Measurements from ENCODE around the gene SLC13A2. TPM values are rescaled to one million over a fixed set of nuclear protein-coding genes. Genes with fewer than 3 reads are reported as not detected.

Gene SLC13A2, protein sequence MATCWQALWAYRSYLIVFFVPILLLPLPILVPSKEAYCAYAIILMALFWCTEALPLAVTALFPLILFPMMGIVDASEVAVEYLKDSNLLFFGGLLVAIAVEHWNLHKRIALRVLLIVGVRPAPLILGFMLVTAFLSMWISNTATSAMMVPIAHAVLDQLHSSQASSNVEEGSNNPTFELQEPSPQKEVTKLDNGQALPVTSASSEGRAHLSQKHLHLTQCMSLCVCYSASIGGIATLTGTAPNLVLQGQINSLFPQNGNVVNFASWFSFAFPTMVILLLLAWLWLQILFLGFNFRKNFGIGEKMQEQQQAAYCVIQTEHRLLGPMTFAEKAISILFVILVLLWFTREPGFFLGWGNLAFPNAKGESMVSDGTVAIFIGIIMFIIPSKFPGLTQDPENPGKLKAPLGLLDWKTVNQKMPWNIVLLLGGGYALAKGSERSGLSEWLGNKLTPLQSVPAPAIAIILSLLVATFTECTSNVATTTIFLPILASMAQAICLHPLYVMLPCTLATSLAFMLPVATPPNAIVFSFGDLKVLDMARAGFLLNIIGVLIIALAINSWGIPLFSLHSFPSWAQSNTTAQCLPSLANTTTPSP
- total RNA-seq, result not detected in 2 replicates

DNA sequence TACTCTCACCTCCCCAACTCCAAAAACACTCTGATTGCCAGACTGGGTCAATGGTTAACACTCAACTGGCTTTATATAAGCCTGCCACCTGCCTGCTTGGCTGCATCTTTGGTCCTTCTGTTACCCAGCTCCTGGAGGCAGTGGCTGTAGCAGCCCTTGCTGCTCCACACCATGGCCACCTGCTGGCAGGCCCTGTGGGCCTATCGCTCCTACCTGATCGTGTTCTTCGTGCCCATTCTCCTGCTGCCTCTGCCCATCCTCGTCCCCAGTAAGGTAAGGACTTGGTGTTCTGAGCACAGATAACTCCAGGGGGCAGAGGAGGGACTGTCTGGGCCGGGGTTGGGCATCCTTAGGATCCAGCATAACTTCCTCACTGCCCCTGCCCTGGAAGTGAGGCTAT is at the start of gene SLC13A2:
Gene SLC13A2 (plus strand): TSS at position 103 of the 400 bp plus-strand sequence. CDS start 69 bp downstream, at position 172.

DNA sequence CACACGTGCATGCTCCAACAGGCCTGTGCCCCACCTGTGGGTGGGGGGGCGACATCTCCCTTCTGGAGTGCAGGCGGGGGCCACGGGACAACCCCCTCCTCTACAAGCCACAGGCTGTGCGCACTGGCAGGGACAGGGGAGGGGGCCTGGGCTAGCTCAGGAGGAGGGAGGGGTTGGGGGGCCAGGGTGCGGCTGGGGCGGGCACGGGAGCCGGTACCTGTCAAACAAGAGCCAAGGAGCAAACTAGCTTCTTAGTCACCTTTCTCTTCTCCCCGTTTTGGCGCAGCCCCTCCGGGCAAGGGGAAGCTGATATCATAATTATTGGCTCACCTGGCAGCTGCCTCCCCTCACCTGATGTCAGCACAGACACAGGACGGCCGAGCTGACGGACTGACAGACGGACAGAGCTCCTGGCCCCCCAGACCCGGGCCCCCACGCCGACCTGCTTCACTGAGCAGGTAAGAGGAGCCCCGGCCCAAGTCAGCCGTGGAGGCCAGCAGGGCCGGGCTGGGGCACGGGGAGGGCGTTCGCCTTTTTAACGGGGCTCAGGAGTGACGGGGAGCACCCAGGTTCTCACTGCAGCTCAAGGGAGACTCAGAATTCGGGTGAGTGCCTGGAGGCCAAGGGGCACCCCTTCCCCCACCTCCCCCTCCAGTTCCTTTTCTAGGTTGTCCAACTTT is 32.7 kb downstream of the SLC13A2 start, which contains the start of gene FOXN1:
Gene FOXN1 (plus strand): TSS at position 363 of the 680 bp plus-strand sequence. CDS start 17,622 bp downstream, outside the sequence.

Other genes with a start within 250 kb of the SLC13A2 start
- 6.2 and 12.4 TPM in 2 replicates for gene TMEM97, start 154.4 kb upstream of the SLC13A2 start, total RNA-seq
- gene IFT20, start 138.2 kb upstream of the SLC13A2 start, total RNA-seq, result 53.0 and 58.7 TPM in 2 replicates
- gene TNFAIP1, start 137.9 kb upstream of the SLC13A2 start, total RNA-seq, result 28.9 and 38.4 TPM in 2 replicates
- 60.7 and 67.1 TPM in 2 replicates for gene POLDIP2, start 116.1 kb upstream of the SLC13A2 start, total RNA-seq
- not detected in 2 replicates for gene SEBOX, start 108.4 kb upstream of the SLC13A2 start, total RNA-seq
- 0.12 and 0.53 TPM in 2 replicates for gene VTN, start 103.3 kb upstream of the SLC13A2 start, total RNA-seq
- 6.0 and 6.5 TPM in 2 replicates for gene SARM1, start 102.0 kb upstream of the SLC13A2 start, total RNA-seq
- 7.5 and 7.8 TPM in 2 replicates for gene SLC46A1, start 67.4 kb upstream of the SLC13A2 start, total RNA-seq
- gene FOXN1, start 32.7 kb downstream of the SLC13A2 start, total RNA-seq, result not detected in 2 replicates
- gene UNC119, start 79.0 kb downstream of the SLC13A2 start, total RNA-seq, result 19.2 and 19.9 TPM in 2 replicates
- 45.0 and 51.4 TPM in 2 replicates for gene PIGS, start 97.9 kb downstream of the SLC13A2 start, total RNA-seq
- gene ALDOC, start 103.3 kb downstream of the SLC13A2 start, total RNA-seq, result 33.3 and 33.5 TPM in 2 replicates
- gene SPAG5, start 125.4 kb downstream of the SLC13A2 start, total RNA-seq, result 21.9 and 40.0 TPM in 2 replicates
- gene RSKR, start 140.5 kb downstream of the SLC13A2 start, total RNA-seq, result 5.3 and 6.5 TPM in 2 replicates
- gene BLTP2, start 171.5 kb downstream of the SLC13A2 start, total RNA-seq, result 182 and 257 TPM in 2 replicates
- gene SDF2, start 188.3 kb downstream of the SLC13A2 start, total RNA-seq, result 69.3 and 88.0 TPM in 2 replicates
- 55.5 and 59.6 TPM in 2 replicates for gene SUPT6H, start 188.6 kb downstream of the SLC13A2 start, total RNA-seq
- gene PROCA1, start 238.2 kb downstream of the SLC13A2 start, total RNA-seq, result 1.1 and 2.0 TPM in 2 replicates
- gene RAB34, start 244.2 kb downstream of the SLC13A2 start, total RNA-seq, result 185 and 201 TPM in 2 replicates
- gene RPL23A, start 246.3 kb downstream of the SLC13A2 start, total RNA-seq, result 906 and 915 TPM in 2 replicates

Data from aortic smooth muscle cell (primary cell).